ENCODE results near the gene TNFRSF4.

- TF ChIP-seq CTCF (IDR thresholded peaks at IDR 0.05) (no peak), POLR2A (IDR thresholded peaks at IDR 0.05) (no peak)
These were observed at the start of gene TNFRSF4 for GRCh38 chr1:1213345-1214265.

All from sigmoid colon (tissue), 3 donors.